ENCODE measurements around the gene ZNF783.

- no peak for TF ChIP-seq CTCF (IDR thresholded peaks at IDR 0.05)
- no peak for TF ChIP-seq EZH2 (IDR thresholded peaks at IDR 0.05; ENCODE audit: borderline replicate concordance, insufficient read depth, low read depth, low read length, poor library complexity, severe bottlenecking)
Observed at GRCh38 chr7:149280661-149281507, 18.9 kb downstream of the ZNF783 start.

Data from B cell (primary cell).